Left ventricle myocardium inferior (tissue), 1 donor: ENCODE data around the gene SH3BP5. TPM values are rescaled to one million over a fixed set of nuclear protein-coding genes. Genes with fewer than 3 reads are reported as not detected.

Source experiments
- DNase-seq: peaks from one replicate; pipeline ENCODE4 v3.0.0-alpha.2; 2020
- H3K27ac ChIP-seq: fragments of 200-600 bp; replicated peaks from 2 replicates; pipeline ENCODE4 v1.8.0; 2021
- H3K27me3 ChIP-seq: fragments of 200-600 bp; 2 replicates; pipeline ENCODE4 v1.8.0; 2021; ENCODE audit warnings: low read depth
- H3K36me3 ChIP-seq: fragments of 200-600 bp; 2 replicates; pipeline ENCODE4 v1.8.0; 2021
- H3K4me1 ChIP-seq: fragments of 200-600 bp; 2 replicates; pipeline ENCODE4 v1.8.0; 2021
- H3K4me3 ChIP-seq: fragments of 200-600 bp; 2 replicates; pipeline ENCODE4 v1.8.0; 2021; ENCODE audit warnings: mild to moderate bottlenecking, moderate library complexity
- H3K9me3 ChIP-seq: fragments of 200-600 bp; replicated peaks from 2 replicates; pipeline ENCODE4 v1.8.0; 2021
- intact Hi-C: fragments of 100-400 bp; cut with micrococcal nuclease; formaldehyde crosslinking; loops from one replicate; pipeline ENCODE4 v1.11.0; 2022
- total RNA-seq: library from RNA; stranded (reverse); fragmentation: NEBNext Ultra II Directional; extraction: Animal tissue kit (Norgen Biotek cat#: 25700); gene quantifications from one replicate; pipeline ENCODE4 v1.2.1, GENCODE V29; 2021
- TF ChIP-seq, protein P1 (sequence below): fragments of 200-600 bp; IDR thresholded peaks from 2 replicates; pipeline ENCODE4 v1.8.0; 2021; ENCODE audit warnings: antibody characterized with exemption, mild to moderate bottlenecking, borderline replicate concordance
- donor health status: DM: no; HTN: yes; CAD: no; lungs with severe emphysema.

The SH3BP5 gene
- total RNA-seq, 1 donor from 2014 or later, result 8.8 TPM

DNA sequence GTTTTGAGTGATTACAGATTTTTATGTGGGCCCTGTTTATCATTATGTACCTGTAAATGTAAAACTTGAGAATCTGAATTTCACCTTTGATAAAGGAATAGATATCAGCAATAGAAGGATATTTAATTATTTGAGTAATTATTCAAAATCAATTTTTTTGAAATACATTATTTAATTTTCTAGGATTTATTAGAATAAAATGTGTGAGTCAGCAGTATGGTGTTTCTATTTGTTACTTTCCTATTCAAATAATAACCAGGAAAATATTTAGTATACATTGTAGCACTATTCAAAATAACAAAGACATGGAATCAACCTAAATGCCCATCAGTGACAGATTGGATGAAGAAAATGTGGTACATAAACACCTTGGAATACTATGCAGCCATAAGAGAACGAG is 104.2 kb downstream of the SH3BP5 start:
- intact Hi-C loops, result no loop called here
- Histone ChIP-seq H3K27ac (no peak overlapping the region), H3K27me3 (no peaks in the 10 kb centered on the region), H3K4me3 (no peak overlapping the region), H3K4me1 (no peaks in the 10 kb centered on the region), H3K9me3 (no peaks in the 10 kb centered on the region), H3K36me3 (peaks cover 91% of the 10 kb centered on the region)
- TF ChIP-seq, protein P1, sequence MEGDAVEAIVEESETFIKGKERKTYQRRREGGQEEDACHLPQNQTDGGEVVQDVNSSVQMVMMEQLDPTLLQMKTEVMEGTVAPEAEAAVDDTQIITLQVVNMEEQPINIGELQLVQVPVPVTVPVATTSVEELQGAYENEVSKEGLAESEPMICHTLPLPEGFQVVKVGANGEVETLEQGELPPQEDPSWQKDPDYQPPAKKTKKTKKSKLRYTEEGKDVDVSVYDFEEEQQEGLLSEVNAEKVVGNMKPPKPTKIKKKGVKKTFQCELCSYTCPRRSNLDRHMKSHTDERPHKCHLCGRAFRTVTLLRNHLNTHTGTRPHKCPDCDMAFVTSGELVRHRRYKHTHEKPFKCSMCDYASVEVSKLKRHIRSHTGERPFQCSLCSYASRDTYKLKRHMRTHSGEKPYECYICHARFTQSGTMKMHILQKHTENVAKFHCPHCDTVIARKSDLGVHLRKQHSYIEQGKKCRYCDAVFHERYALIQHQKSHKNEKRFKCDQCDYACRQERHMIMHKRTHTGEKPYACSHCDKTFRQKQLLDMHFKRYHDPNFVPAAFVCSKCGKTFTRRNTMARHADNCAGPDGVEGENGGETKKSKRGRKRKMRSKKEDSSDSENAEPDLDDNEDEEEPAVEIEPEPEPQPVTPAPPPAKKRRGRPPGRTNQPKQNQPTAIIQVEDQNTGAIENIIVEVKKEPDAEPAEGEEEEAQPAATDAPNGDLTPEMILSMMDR, result no peak
- DNase-seq, result no peak

DNA sequence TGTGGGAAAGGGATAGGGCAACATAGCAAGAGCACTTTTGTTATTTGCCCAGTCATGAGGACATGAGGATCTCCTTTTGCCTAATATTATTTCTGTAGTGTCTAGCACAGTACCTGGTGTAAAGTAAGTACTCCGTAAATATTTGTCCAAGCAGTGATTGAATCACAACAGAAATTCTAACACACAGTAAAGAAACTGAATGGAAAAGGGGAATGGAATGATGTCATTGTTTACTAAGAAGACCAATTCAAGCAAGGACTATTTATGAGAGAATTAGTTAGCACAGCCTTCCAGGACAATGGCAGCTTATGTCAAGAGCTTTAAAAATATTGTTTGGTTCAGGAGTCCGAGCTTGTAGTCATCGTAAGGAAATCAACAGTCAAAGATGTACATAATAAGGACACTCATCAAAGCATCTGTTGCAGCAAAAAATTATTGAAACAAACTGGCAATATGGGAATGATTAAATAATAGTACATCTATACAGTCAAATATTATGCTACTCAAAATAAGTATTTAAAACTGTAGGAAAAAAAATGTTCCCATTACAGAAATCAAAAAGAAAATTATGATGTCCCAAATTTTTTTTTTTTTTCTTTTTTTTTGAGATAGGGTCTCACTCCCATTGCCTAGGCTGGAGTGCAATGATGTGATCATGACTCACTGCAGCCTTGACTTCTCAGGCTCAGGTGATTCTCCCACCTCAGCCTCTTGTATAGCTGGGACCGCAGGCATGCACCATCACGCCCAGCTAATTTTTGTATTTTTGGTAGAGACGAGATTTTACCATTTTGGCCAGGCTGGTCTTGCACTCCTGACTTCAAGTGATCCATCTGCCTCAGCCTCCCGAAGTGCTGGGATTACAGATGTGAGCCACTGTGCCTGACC is 108.5 kb downstream of the SH3BP5 start:
- intact Hi-C loops, result no loop called here
- TF ChIP-seq, protein P1, result no peak
- H3K4me1 ChIP-seq, result peaks cover 14% of the 10 kb centered on the region
- H3K27ac ChIP-seq, result no peak overlapping the region
- no peaks in the 10 kb centered on the region for H3K27me3 ChIP-seq
- H3K9me3 ChIP-seq, result no peaks in the 10 kb centered on the region
- H3K36me3 ChIP-seq, result peaks cover 91% of the 10 kb centered on the region
- DNase-seq, result no peak
- H3K4me3 ChIP-seq, result no peak overlapping the region

GRCh38 chr3:15221574-15222217 is 110.7 kb downstream of the SH3BP5 start:
- no peaks in the 10 kb centered on the region for H3K27me3 ChIP-seq
- H3K4me3 ChIP-seq, result no peak overlapping the region
- DNase-seq, result no peak
- peaks cover 94% of the 10 kb centered on the region for H3K36me3 ChIP-seq
- H3K9me3 ChIP-seq, result no peaks in the 10 kb centered on the region
- H3K27ac ChIP-seq, result no peak overlapping the region
- H3K4me1 ChIP-seq, result peaks cover 33% of the 10 kb centered on the region
- TF ChIP-seq, protein P1, result no peak
- intact Hi-C loops, result no loop called here

GRCh38 chr3:15220661-15221060 is 111.7 kb downstream of the SH3BP5 start:
- H3K4me1 ChIP-seq, result peaks cover 34% of the 10 kb centered on the region
- no peaks in the 10 kb centered on the region for H3K27me3 ChIP-seq
- TF ChIP-seq, protein P1, result no peak
- no peak for DNase-seq
- intact Hi-C loops, result no loop called here
- no peak overlapping the region for H3K4me3 ChIP-seq
- no peaks in the 10 kb centered on the region for H3K9me3 ChIP-seq
- peaks cover 92% of the 10 kb centered on the region for H3K36me3 ChIP-seq
- H3K27ac ChIP-seq, result no peak overlapping the region

- Histone ChIP-seq H3K4me3 (no peak overlapping the region), H3K9me3 (no peaks in the 10 kb centered on the region), H3K27ac (no peak overlapping the region), H3K36me3 (peaks cover 92% of the 10 kb centered on the region), H3K27me3 (no peaks in the 10 kb centered on the region), H3K4me1 (peaks cover 40% of the 10 kb centered on the region)
- intact Hi-C loops, result no loop called here
- DNase-seq, result no peak
- TF ChIP-seq, protein P1, result no peak
Measured at GRCh38 chr3:15220056-15220455, 112.3 kb downstream of the SH3BP5 start.
